ENCODE results near the gene GPR82.
"Not testable (repeated sequence)": the region's sequence is repeated elsewhere in the genome, so short reads cannot be mapped to it uniquely, and the experiment has no call there.

GPR82 gene

GRCh38 chrX:41718481-41719235, 5.3 kb upstream of the GPR82 start:
- TF ChIP-seq CTCF (IDR thresholded peaks at IDR 0.05; ENCODE audit: low read depth, low read length, missing control alignments), result no peak
- DNase-seq (ENCODE audit: extremely low read depth, low read depth), result no peak
- H3K4me3 ChIP-seq (replicated peaks; ENCODE audit: low read depth, low read length), result no peak overlapping the region

GRCh38 chrX:41719610-41720009, 4.4 kb upstream of the GPR82 start:
- H3K4me3 ChIP-seq (replicated peaks; ENCODE audit: low read depth, low read length); DNase-seq (ENCODE audit: extremely low read depth, low read depth): not testable (repeated sequence)

- no peak for DNase-seq (ENCODE audit: extremely low read depth, low read depth)
- no peak for TF ChIP-seq CTCF (IDR thresholded peaks at IDR 0.05; ENCODE audit: low read depth, low read length, missing control alignments)
These were observed 3.7 kb upstream of the GPR82 start for GRCh38 chrX:41720125-41720779.

GRCh38 chrX:41721590-41721989, 2.4 kb upstream of the GPR82 start:
- H3K4me3 ChIP-seq (replicated peaks; ENCODE audit: low read depth, low read length), result no peak overlapping the region
- no peak for DNase-seq (ENCODE audit: extremely low read depth, low read depth)
- TF ChIP-seq CTCF (IDR thresholded peaks at IDR 0.05; ENCODE audit: low read depth, low read length, missing control alignments), result no peak

More at GRCh38 chrX:41720125-41720779, 3.7 kb upstream of the GPR82 start:
- H3K4me3 ChIP-seq (replicated peaks; ENCODE audit: low read depth, low read length), result no peak overlapping the region

GRCh38 chrX:41722214-41722613, 1.8 kb upstream of the GPR82 start:
- TF ChIP-seq CTCF (IDR thresholded peaks at IDR 0.05; ENCODE audit: low read depth, low read length, missing control alignments), result no peak
- no peak for DNase-seq (ENCODE audit: extremely low read depth, low read depth)
- no peak overlapping the region for H3K4me3 ChIP-seq (replicated peaks; ENCODE audit: low read depth, low read length)

- no peak for TF ChIP-seq CTCF (IDR thresholded peaks at IDR 0.05; ENCODE audit: low read depth, low read length, missing control alignments)
- DNase-seq (ENCODE audit: extremely low read depth, low read depth), result no peak
These were observed 964 bp upstream of the GPR82 start for GRCh38 chrX:41722816-41723618.

GRCh38 chrX:41728125-41728524, 4.1 kb downstream of the GPR82 start:
- TF ChIP-seq CTCF (IDR thresholded peaks at IDR 0.05; ENCODE audit: low read depth, low read length, missing control alignments), result no peak
- DNase-seq (ENCODE audit: extremely low read depth, low read depth), result no peak
- no peak overlapping the region for H3K4me3 ChIP-seq (replicated peaks; ENCODE audit: low read depth, low read length)

More at GRCh38 chrX:41722816-41723618, 964 bp upstream of the GPR82 start:
- H3K4me3 ChIP-seq (replicated peaks; ENCODE audit: low read depth, low read length), result no peak overlapping the region

Measured in HFF-Myc (cell line).